Measurements from ENCODE around the gene GALNT2.

- no peak for TF ChIP-seq CTCF (IDR thresholded peaks at IDR 0.05)
- TF ChIP-seq TCF7L2 (IDR thresholded peaks at IDR 0.05; ENCODE audit: low read depth, low read length): no peak
- TF ChIP-seq POLR2AphosphoS5 (IDR thresholded peaks at IDR 0.05; ENCODE audit: low read depth, low read length): no peak
- no peak for TF ChIP-seq SIN3A (IDR thresholded peaks at IDR 0.05; ENCODE audit: borderline replicate concordance, insufficient read depth, low read depth, low read length)
Measured at GRCh38 chr1:230102472-230102871, 35.4 kb downstream of the GALNT2 start.
